Osteoblast (primary cell): ENCODE data around the gene A4GALT. TPM values are rescaled to one million over a fixed set of nuclear protein-coding genes. Genes with fewer than 3 reads are reported as not detected.
A peak's percentile ranks its signal among the peaks of the same experiment; 100 is the strongest.
"Not testable (repeated sequence)": the region's sequence is repeated elsewhere in the genome, so short reads cannot be mapped to it uniquely, and the experiment has no call there.

Source experiments
- DNase-seq: peaks from one replicate; pipeline ENCODE4 v3.0.0; 2011; ENCODE audit warnings: low spot score, mixed read lengths; ENCODE audit not compliant: insufficient read length; ENCODE audit errors: missing footprints
- H2AFZ ChIP-seq: 2 replicates; pipeline ENCODE4 v1.6.0; 2011; ENCODE audit warnings: mild to moderate bottlenecking, low read length
- H3K27ac ChIP-seq: 2 replicates; pipeline ENCODE4 v1.5.1; 2011; ENCODE audit warnings: mild to moderate bottlenecking, low read depth, low read length, moderate library complexity
- H3K27me3 ChIP-seq: 2 replicates; pipeline ENCODE4 v1.6.0; 2012; ENCODE audit warnings: mild to moderate bottlenecking, control low read depth, inconsistent platforms, low read length, moderate library complexity; ENCODE audit not compliant: insufficient read depth
- H3K36me3 ChIP-seq: 2 replicates; pipeline ENCODE4 v1.5.1; 2011; ENCODE audit warnings: mild to moderate bottlenecking, low read length, control low read depth, moderate library complexity; ENCODE audit not compliant: insufficient read depth
- H3K4me1 ChIP-seq: 2 replicates; pipeline ENCODE4 v1.5.1; 2011; ENCODE audit warnings: mild to moderate bottlenecking, low read length, control low read depth, moderate library complexity; ENCODE audit not compliant: insufficient read depth
- H3K4me2 ChIP-seq: 2 replicates; pipeline ENCODE4 v1.6.0; 2011; ENCODE audit warnings: mild to moderate bottlenecking, low read length; ENCODE audit not compliant: insufficient read depth
- H3K4me3 ChIP-seq: fragments of 200-600 bp; sonication (generic); 3 replicates; pipeline ENCODE4 v1.5.1; 2012; ENCODE audit warnings: mild to moderate bottlenecking, low read length, inconsistent platforms; ENCODE audit not compliant: insufficient read depth
- H3K79me2 ChIP-seq: 2 replicates; pipeline ENCODE4 v1.6.0; 2012; ENCODE audit warnings: mild to moderate bottlenecking, low read length, control low read depth, inconsistent platforms; ENCODE audit not compliant: insufficient read depth
- H3K9me3 ChIP-seq: 2 replicates; pipeline ENCODE4 v1.5.1; 2011; ENCODE audit warnings: low read depth, low read length, control low read depth
- H4K20me1 ChIP-seq: 2 replicates; pipeline ENCODE4 v1.6.0; 2012; ENCODE audit warnings: mild to moderate bottlenecking, low read length, control low read depth; ENCODE audit not compliant: insufficient read depth
- CTCF ChIP-seq: IDR thresholded peaks from 2 replicates; pipeline ENCODE4 v1.5.1; 2011; ENCODE audit warnings: mild to moderate bottlenecking, low read depth, low read length, moderate library complexity; ENCODE audit errors: extremely low read depth
- total RNA-seq: library from RNA; depleted of rRNA; stranded (reverse); fragments of >200 nt; gene quantifications from 2 replicates; pipeline ENCODE4 v1.2.3, GENCODE V29; 2012

The A4GALT gene
- total RNA-seq, 1 donor = 19.9 TPM

DNA sequence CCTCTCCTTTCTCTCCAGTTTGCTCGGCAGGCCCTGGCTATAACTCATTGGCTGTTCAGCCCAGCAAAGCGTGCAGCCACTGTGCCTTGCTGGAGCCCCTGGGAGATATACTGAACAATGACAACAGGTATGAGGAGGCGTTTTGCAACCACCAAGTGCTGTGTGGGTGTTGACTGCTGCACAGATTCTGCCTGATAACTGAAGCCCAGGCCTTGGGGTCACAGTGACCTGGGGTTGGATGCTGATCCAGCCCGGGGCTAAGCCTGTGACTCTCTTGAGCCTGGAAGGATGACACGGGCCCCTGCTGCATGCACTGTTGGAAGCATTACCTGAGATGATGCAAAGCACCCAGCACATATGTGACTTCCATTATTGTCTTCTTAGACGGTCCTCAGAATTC is 13.7 kb upstream of the A4GALT start:
- H3K79me2 ChIP-seq = no peaks in the 10 kb centered on the region
- peak; percentile 52 for DNase-seq
- H3K4me3 ChIP-seq = no peak overlapping the region
- H3K4me2 ChIP-seq = no peak overlapping the region
- no peaks in the 10 kb centered on the region for H3K9me3 ChIP-seq
- no peak overlapping the region for H3K27ac ChIP-seq
- TF ChIP-seq CTCF = no peak
- no peaks in the 10 kb centered on the region for H4K20me1 ChIP-seq
- no peak overlapping the region for H2AFZ ChIP-seq
- no peaks in the 10 kb centered on the region for H3K36me3 ChIP-seq
- H3K4me1 ChIP-seq = no peaks in the 10 kb centered on the region
- no peaks in the 10 kb centered on the region for H3K27me3 ChIP-seq

- not testable (repeated sequence) for H3K27ac ChIP-seq, H3K4me2 ChIP-seq, H3K36me3 ChIP-seq, H4K20me1 ChIP-seq, H3K27me3 ChIP-seq, H3K79me2 ChIP-seq, H3K4me3 ChIP-seq, DNase-seq, H3K4me1 ChIP-seq, H3K9me3 ChIP-seq, H2AFZ ChIP-seq
Observed at GRCh38 chr22:42733394-42733793, 12.7 kb upstream of the A4GALT start.

GRCh38 chr22:42732081-42732480 is 11.4 kb upstream of the A4GALT start:
- no peak for DNase-seq
- H3K36me3 ChIP-seq = no peaks in the 10 kb centered on the region
- H4K20me1 ChIP-seq = no peaks in the 10 kb centered on the region
- H3K4me2 ChIP-seq = no peak overlapping the region
- no peak overlapping the region for H3K4me3 ChIP-seq
- TF ChIP-seq CTCF = no peak
- H3K79me2 ChIP-seq = no peaks in the 10 kb centered on the region
- H3K27me3 ChIP-seq = no peaks in the 10 kb centered on the region
- H3K4me1 ChIP-seq = peaks cover 5% of the 10 kb centered on the region
- H3K27ac ChIP-seq = no peak overlapping the region
- H3K9me3 ChIP-seq = no peaks in the 10 kb centered on the region
- H2AFZ ChIP-seq = no peak overlapping the region

DNA sequence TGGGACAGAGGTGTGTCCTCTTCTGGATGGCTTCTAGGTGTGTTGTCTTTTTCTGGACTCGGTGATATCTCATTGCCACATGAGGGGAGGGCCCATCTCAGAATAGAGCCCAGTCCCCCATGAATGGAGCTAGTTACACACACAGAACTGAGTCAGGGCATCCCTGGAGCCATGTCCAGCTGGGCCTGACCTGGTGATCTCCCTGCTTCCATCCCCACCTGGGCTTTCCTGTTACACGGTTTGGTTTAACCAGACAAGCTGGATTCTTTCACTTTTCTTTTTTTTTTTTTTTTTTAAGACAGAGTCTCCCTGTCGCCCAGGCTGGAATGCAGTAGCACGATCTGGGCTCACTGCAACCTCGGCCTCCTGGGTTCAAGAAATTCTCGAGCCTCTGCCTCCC is 6.1 kb upstream of the A4GALT start:
- peaks cover 9% of the 10 kb centered on the region for H3K4me1 ChIP-seq
- no peak for DNase-seq
- H3K79me2 ChIP-seq = no peaks in the 10 kb centered on the region
- no peak overlapping the region for H2AFZ ChIP-seq
- H3K9me3 ChIP-seq = no peaks in the 10 kb centered on the region
- H3K4me3 ChIP-seq = no peak overlapping the region
- TF ChIP-seq CTCF = no peak
- no peak overlapping the region for H3K27ac ChIP-seq
- no peak overlapping the region for H3K4me2 ChIP-seq
- no peaks in the 10 kb centered on the region for H3K36me3 ChIP-seq
- H3K27me3 ChIP-seq = no peaks in the 10 kb centered on the region
- H4K20me1 ChIP-seq = no peaks in the 10 kb centered on the region
